ENCODE data around the gene CCDC90B. TPM values are rescaled to one million over a fixed set of nuclear protein-coding genes. Genes with fewer than 3 reads are reported as not detected.
"Not testable (repeated sequence)": the region's sequence is repeated elsewhere in the genome, so short reads cannot be mapped to it uniquely, and the experiment has no call there.

CCDC90B gene
- total and polyA plus RNA-seq, 8 donors: 22.5 to 95.5 (median 72.8) TPM

DNA sequence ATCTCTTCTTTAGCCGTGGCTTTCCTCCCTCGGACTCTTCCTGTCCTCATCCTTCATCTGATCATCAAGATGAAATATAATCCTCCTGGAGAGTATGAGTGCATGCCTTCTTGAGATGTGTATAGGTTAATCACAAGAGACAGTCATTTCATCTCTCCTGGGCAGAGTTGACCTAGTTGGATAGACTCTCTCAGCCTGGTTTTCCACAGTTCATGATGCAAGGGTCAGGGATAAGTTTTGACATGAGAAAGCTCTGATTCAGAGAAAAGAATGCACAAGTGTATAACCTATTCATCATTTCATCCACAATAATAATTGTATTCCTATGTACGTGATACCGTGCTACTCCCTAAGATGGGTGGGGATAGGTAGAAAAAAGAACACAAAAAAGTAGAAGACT lies 33.2 kb upstream of the CCDC90B start:
- no peak overlapping the region for H3K4me3 ChIP-seq
- no peak overlapping the region for H3K27ac ChIP-seq
- no peaks in the 10 kb centered on the region for H3K4me1 ChIP-seq
- H3K27me3 ChIP-seq: no peaks in the 10 kb centered on the region
- DNase-seq (no peak), ATAC-seq (no peak)
- no peaks in the 10 kb centered on the region for H3K9me3 ChIP-seq
- TF ChIP-seq CTCF (IDR thresholded peaks at IDR 0.05): no peak
- no peaks in the 10 kb centered on the region for H3K36me3 ChIP-seq
- intact Hi-C loops (cut with DNase I): no loop called here

DNA sequence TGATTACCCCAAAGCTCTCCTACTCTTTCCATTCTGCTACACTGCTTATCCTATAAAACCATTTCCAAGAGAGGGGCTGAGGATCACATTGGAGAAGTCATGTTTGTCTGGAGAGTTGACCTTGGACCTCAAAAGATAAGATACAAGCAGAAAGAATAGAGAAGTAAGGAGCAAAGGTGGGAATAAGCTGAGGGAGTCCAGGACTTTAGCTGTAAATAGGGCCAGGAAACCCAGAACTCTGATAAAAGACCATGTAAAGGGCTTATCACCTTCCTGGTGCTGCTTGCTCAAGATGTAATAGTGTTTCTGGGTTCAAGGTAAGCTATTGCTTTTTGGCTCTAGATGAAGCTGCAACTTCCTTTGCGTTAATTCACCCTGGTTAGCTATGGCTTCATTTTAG lies 32.8 kb upstream of the CCDC90B start:
- Histone ChIP-seq H3K27me3 (no peaks in the 10 kb centered on the region), H3K27ac (no peak overlapping the region), H3K36me3 (no peaks in the 10 kb centered on the region), H3K9me3 (no peaks in the 10 kb centered on the region), H3K4me1 (no peaks in the 10 kb centered on the region), H3K4me3 (no peak overlapping the region)
- ATAC-seq (no peak), DNase-seq (no peak)
- TF ChIP-seq CTCF (IDR thresholded peaks at IDR 0.05): no peak
- intact Hi-C loops (cut with DNase I): no loop called here

- ATAC-seq: peak; percentile 58
- Histone ChIP-seq H3K4me3 (no peak overlapping the region), H3K4me1 (no peaks in the 10 kb centered on the region), H3K27me3 (no peaks in the 10 kb centered on the region), H3K9me3 (no peaks in the 10 kb centered on the region), H3K36me3 (no peaks in the 10 kb centered on the region), H3K27ac (no peak overlapping the region)
- intact Hi-C loops (cut with DNase I): no loop called here
- DNase-seq: no peak
- TF ChIP-seq CTCF (IDR thresholded peaks at IDR 0.05): no peak
These were observed 31.9 kb upstream of the CCDC90B start for GRCh38 chr11:83317757-83318690.

DNA sequence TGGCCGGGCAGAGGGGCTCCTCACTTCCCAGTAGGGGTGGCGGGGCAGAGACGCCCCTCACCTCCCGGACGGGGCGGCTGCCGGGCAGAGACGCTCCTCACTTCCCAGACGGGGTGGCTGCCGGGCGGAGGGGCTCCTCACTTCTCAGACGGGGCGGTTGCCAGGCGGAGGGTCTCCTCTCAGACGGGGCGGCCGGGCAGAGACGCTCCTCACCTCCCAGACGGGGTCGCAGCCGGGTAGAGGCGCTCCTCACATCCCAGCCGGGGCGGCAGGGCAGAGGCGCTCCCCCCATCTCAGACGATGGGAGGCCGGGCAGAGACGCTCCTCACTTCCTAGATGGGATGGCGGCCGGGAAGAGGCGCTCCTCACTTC lies 30.7 kb upstream of the CCDC90B start:
- H3K4me3 ChIP-seq; H3K9me3 ChIP-seq; ATAC-seq; intact Hi-C loops (cut with DNase I); H3K27me3 ChIP-seq; H3K4me1 ChIP-seq; DNase-seq; H3K36me3 ChIP-seq; H3K27ac ChIP-seq: not testable (repeated sequence)

DNA sequence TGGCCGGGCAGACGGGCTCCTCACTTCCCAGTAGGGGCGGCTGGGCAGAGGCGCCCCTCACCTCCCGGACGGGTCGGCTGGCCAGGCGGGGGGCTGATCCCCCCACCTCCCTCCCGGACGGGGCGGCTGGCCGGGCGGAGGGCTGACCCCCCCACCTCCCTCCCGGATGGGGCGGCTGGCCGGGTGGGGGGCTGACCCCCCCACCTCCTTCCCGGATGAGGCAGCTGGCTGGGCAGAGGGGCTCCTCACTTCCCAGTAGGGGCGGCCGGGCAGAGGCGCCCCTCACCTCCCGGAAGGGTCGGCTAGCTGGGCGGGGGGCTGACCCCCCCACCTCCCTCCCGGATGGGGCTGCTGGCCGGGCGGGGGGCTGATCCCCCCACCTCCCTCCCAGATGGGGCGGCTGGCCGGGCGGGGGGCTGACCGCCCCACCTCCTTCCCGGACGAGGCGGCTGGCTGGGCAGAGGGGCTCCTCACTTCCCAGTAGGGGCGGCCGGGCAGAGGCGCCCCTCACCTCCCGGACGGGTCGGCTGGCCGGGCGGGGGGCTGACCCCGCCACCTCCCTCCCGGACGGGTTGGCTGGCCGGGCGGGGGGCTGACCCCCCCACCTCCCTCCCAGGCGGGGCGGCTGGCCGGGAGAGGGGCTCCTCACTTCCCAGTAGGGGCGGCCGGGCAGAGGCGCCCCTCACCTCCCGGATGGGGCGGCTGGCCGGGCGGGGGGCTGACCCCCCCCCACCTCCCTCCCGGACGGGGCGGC lies 30.2 kb upstream of the CCDC90B start:
- H3K9me3 ChIP-seq; intact Hi-C loops (cut with DNase I); H3K27me3 ChIP-seq; ATAC-seq; H3K36me3 ChIP-seq; H3K4me1 ChIP-seq; H3K27ac ChIP-seq; H3K4me3 ChIP-seq: not testable (repeated sequence)
- peak in 1 of 4 donors; percentile 50 for DNase-seq

- Histone ChIP-seq H3K4me3 (no peak overlapping the region), H3K9me3 (no peaks in the 10 kb centered on the region), H3K4me1 (no peaks in the 10 kb centered on the region), H3K36me3 (no peaks in the 10 kb centered on the region), H3K27me3 (no peaks in the 10 kb centered on the region), H3K27ac (no peak overlapping the region)
- intact Hi-C loops (cut with DNase I): no loop called here
- no peak for ATAC-seq
- DNase-seq: no peak
- TF ChIP-seq CTCF (IDR thresholded peaks at IDR 0.05): no peak
These were observed 26.3 kb upstream of the CCDC90B start for GRCh38 chr11:83312430-83312829.
